ENCODE results near the gene SMARCAL1.

GRCh38 chr2:216371721-216372702 lies 40.3 kb upstream of the SMARCAL1 start, which contains the start of gene MARCHF4:
- TF ChIP-seq CTCF (conservative IDR thresholded peaks at IDR 0.05), result no peak
- TF ChIP-seq EZH2 (IDR thresholded peaks at IDR 0.05; ENCODE audit: low read depth), result no peak

Data from PC-9 (cell line).